GM15510 (cell line): ENCODE data around the gene FCMR.

Experiments used
- POLR2A ChIP-seq: IDR thresholded peaks from 3 replicates; pipeline ENCODE4 v1.6.1; 2011; ENCODE audit warnings: borderline replicate concordance; ENCODE audit not compliant: insufficient read length; ENCODE audit errors: extremely low read depth

Gene FCMR

DNA sequence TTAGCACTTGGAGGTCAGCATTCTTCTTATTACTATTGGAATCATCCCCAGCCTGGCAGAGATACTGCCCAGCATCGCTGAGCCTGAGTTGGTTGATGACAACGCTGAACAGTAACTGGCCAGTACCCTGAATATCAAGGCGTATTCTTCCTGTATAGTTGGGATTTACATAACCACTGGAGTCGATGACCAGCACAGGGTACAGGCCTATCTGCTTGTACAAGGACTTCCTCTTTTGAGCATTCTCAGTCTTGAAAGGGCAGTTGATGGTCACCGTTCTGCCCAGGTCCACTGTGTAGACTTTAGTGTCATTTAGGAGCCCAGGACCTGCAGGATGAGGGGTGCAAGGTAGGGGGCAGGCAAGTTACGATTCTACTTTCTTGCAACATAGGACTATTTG lies 15.7 kb upstream of the FCMR start:
- no peak for TF ChIP-seq POLR2A

DNA sequence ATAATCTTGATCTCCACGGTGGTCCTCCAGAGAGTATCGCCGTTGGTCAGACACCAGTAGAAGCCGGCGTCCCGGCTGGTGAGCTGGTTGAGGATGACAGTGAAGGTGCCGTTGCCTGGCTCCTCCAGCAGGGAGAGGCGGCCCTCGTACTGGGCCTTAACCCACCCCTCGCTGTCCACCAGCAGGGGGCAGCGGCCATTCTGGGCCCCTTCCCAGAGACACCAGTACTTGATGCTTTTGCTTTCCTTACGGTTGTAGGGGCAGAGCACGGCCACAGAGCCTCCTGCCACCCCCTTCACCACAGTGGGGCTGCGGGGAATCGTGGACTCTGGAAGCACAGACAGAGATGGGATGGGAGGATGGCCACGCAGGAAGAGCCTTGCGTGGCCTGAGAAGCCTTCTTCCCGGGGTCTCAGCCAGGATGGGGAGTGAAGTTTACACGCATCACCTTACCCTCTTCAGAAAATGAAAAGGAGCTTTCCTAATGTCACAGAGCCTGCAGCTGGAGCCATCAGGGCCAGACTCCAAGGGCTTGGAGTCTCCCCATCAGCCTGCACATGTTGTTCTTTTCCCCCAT lies 13.8 kb upstream of the FCMR start:
- no peak for TF ChIP-seq POLR2A

DNA sequence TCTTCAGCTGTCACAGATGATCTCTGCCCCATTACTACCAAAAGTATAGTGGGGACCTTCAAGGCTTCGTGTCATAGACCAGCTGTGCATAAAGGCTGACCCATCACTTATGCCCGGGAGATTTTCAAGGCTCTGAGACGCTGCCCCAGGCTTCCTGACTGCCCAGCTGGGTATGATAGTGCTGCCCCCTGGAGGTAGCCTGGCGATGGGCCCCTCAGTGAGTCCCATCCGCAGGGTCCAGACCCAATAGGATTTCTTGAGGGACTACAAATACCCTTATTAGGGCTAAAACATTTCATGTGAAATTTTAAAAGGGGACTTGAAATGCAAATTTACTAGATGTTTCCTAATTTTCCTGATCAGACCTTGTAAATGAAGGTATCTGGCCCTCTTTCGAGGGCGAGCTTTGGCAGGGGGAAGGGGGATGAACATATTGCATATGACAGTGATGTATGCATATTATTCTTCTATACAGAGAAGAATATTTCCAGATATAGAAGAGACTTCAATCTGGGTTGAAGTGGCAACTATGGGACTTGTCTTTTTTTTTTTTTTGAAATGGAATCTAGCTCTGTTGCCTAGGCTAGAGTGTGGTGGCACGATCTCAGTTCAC lies 11.7 kb upstream of the FCMR start:
- no peak for TF ChIP-seq POLR2A

DNA sequence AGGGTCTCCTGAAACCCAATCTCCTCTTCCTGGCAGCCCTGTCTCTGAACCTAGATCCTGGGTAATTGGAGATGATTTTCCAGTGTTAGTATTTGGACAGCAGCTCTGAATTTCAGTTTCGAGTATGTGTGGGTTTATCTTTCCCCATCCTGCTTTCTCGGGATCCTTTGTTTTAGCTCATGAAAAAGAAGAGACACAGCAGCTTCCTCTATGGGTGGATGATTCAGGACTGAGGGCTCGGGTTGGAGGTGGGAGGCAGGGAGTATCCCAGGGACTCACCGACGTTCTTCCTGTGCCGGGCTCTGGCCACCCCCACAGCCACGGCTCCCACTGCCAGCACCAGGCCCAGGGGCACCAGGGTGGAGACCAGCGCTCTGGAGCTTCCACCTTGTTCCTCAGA lies 10.4 kb upstream of the FCMR start:
- TF ChIP-seq POLR2A = no peak

DNA sequence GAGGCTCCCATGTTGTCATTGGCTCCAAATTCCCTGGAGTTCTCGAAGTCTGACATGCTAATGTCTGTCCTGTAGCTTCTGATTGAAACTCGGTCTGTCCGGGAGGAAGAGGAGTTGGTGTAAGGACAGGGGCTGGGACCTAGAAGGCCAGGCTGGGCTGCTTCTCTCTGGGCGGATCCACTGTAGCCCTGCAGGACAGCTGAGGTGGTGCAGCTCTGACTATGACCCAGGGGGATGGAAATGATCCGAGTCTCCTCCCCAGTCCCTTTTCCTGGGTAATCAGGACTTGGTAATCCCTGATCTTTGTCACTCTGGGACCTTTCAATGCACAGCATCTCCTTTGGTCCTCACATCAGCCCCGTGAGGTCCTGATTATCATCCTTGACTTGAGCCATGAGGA lies 10.0 kb upstream of the FCMR start:
- TF ChIP-seq POLR2A = no peak

DNA sequence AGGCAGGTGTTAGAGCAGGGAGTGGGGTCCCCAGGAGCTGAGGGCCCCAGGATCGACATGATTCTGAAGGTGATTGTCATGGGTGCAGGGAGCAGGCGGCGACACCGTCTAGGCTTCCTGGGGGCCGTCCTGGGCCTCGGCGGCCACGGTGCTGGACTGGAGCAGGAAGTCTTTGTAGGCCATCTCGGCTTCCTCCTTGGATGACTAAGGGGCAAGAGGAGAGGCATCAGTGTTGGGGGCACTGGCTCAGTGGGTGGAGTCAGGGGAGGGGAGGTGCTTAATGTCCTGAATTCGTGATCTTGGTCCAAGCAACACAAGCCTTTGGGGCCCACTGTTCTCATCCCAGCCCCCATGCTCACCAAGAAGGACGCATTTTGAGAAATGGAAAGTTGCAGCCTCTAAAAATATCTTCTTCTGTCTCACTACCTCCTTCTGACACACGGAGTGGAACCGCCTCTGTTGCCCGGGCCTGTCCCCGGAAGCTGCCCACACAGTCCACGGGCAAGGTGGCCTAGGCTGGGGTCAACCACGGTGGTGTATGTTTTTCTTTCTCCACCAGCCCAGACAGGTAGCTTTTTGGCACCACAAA lies 8.6 kb upstream of the FCMR start:
- TF ChIP-seq POLR2A = peak; percentile 72

DNA sequence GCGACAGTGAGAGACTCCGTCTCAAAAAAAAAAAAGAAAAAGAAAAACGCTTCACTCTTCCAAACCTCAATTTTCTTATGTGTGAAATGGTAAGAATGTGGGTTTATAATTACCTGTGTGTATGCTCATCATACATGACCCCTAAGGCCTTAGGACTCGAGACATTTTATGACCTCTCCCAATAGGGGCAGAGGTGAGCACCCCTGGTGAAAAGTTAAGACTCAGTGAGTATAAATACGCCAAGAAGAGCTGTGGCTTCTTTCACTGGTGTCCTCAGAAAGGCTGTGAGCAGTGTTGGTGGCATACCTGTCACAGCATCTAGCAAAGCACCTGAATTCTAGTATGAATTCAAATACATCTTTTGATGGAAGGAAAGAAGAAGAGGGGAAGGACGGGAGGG lies 7.8 kb upstream of the FCMR start:
- no peak for TF ChIP-seq POLR2A

DNA sequence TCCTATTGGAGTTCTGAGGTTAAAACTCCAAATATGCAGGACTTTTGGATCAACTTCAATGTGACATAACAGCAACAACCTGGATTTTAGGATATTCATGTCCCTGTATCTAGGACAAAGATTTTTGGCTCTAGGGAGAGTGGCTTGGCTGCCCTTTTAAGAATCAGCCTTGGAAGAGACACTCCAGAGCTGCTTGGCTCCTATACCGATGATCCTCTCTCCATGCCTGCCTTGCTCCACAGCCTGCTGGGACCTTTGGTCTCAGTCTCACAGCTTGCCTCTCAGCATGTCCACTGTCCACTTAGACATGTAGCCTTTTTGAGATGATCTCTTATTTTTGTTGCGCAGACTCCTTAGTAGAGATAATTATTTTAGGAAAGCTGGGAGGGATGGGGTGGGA lies 4.5 kb upstream of the FCMR start:
- TF ChIP-seq POLR2A = no peak

DNA sequence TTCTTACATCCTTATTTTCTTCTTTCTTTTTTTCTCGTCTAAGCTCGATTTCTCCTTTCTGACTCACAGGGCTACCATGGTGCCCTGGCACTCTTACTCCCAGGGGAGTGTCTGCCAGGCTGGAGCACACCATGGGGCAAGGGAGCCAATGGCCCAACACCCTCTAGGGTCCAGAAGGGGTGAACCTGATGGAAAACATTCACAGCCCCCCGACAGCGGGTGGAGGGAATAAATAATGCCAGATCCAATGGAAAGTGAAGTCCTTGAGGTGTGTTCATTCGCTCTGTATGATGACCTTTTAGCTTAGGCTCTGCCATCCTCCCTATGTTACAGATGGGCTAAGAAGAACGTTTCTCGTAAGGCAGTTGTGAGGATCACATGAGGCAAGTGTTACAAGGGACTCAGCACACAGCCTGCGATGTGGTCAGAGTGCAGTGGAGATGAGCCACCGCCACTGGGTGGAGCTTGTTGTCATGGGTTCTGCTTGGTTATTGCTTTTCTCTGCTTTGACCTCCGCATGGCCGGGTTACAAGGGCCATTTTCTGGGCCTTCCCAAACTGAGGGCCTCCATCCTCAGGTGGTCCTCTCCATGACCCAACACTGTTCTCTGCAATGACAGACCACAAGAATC lies 3.5 kb upstream of the FCMR start:
- TF ChIP-seq POLR2A = peak; percentile 65

DNA sequence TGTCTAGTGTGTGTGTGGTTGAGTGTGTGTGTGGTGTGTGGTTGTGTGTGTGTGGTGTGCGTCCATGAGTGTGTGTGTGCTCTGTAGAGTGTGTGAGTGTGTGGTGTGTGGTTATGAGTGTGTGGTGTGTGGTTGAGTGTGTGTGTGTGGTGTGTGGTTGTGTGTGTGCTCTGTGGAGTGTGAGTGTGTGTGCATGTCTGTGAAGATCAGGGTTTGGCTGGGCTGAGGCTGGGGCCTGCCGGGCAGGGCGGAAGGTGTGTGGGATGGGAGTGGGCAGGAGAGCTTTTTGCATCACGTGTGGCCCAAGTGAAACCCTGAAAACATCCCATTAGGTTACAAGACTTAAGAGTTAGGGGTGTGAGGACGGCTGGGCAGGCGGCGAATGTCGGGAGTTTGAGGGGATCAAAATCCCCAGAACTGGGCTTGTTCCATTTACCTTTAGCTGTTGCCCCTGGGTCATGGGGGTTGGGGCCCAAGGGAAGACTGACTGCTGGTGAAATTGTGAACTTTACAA lies 2.9 kb upstream of the FCMR start:
- TF ChIP-seq POLR2A = peak; percentile 47

DNA sequence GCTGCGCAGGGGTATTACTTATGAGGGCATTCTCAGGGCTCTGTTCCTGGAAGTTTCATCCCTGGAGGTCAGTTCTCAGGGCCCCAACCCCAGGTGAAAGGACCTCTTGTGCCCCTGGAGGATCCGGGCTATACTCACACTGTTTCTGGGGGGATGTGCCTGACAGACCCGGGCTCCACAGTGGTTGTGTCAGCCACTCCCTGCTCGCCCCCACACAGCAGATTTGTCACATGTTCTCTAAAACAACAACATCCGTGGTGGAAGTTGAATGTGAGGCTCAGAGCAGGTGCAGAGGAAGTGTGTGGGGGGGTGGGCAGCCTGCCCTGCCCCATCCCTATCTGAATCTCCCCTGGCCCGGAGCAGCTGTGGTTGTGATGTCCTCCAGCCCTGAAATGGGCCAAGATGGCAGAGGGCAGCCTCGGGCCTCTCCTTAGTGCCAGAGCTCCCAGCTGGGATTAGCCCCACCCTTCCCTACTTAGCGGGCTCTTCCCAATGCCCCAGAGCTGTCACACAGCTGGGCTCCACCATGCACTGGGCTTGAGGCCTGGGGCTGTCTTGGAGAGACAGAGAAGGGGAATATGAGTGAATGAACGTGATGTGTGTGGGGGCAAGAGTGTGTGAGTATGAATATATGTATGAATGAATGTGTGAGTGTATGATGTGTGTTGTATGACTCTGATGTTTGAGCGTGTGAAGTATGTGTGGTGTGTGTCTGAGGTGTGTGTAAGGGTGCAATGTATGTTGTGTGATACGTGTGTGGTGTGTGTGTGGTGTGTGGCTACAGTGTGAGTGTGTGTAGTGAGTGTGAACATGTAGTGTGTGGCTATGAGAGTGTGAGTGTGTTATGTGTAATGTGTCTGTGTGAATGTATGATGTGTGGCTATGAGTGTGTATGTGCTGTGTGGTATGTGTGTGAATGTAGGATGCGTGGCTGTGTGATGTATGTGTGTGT lies 1.5 kb upstream of the FCMR start:
- TF ChIP-seq POLR2A = peak; percentile 56

DNA sequence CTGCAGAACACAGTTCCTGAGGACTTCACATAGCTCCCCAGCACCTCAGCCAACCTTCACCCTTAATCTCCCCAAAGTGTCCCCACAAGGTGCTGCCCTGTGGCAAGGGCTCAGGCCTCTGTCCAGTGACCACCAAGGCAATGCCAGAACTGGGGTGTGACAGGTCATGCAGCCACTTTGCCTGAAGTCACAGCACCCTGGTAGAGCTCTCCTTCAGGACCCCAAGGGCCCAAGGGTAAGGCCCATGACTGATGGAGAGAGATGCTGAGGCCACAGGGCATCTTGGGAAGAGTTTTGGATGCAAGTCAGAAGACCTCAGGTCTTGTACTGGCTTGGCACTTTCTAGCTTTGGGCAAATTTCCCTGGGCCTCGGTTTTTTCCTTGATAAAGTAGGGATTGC lies 783 bp upstream of the FCMR start:
- no peak for TF ChIP-seq POLR2A

DNA sequence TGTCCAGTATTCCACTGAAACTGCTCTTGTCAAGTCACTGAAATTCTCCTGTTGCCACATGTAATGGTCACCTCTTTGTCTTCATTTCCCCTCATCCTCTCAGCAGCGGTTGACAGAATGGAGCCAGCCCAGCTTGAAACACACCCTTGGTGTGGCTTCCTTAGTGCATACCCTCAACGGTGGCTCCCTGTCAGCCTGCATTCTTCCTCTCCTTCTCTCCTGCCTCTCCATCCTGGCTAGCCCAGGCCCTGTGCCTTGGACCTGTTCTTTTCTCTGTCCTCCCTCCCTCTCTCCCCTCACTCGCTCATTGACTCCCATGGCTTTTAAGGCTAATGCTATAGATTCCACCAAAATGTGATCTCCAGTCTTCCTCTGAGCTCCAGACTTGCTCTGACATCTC lies 3.7 kb downstream of the FCMR start:
- TF ChIP-seq POLR2A = no peak

DNA sequence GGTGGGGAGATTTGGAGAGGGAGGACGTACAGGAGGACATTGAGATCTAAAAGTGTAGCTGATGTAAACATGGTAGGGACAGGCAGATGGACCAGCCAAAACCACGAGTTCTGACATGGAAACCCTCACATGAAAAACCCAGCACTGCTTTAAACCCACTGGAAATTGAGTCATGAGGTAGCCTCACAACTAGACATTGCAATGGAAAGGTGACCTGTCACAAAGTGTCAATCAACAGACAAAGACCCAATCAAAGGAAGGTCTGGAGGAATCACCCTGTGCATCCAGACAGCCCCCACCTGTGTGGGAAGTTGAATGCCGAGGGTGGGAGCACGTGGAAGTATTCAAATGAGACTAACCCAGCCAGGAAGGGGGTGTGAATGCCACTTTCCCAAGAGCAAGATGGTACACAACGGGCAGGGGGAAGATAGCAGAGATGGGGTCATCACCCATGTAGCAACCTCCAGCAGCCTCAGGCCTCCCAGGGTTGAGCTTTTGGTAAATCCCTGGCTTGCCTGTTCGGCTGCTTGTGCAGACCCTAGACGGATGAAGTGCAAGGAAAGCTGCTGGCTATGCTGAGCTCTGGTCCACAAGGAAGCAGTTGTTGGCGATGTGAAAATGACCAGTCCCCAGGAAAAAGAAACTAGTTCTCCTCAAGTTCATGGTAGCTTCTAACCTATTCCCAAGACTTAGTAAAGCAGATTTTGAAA lies 5.6 kb downstream of the FCMR start:
- TF ChIP-seq POLR2A = no peak
